Hematopoietic multipotent progenitor cell treated with erythropoietin and hydrocortisone succinate and interleukin-3 and kit ligand, for 15 days (in vitro differentiated cells): ENCODE data around the gene PECR.
"Not testable (repeated sequence)": the region's sequence is repeated elsewhere in the genome, so short reads cannot be mapped to it uniquely, and the experiment has no call there.

ENCODE experiments used
- DNase-seq: peaks from one replicate; pipeline ENCODE4 v3.0.0-alpha.2; 2015; ENCODE audit warnings: low spot score

PECR gene

DNA sequence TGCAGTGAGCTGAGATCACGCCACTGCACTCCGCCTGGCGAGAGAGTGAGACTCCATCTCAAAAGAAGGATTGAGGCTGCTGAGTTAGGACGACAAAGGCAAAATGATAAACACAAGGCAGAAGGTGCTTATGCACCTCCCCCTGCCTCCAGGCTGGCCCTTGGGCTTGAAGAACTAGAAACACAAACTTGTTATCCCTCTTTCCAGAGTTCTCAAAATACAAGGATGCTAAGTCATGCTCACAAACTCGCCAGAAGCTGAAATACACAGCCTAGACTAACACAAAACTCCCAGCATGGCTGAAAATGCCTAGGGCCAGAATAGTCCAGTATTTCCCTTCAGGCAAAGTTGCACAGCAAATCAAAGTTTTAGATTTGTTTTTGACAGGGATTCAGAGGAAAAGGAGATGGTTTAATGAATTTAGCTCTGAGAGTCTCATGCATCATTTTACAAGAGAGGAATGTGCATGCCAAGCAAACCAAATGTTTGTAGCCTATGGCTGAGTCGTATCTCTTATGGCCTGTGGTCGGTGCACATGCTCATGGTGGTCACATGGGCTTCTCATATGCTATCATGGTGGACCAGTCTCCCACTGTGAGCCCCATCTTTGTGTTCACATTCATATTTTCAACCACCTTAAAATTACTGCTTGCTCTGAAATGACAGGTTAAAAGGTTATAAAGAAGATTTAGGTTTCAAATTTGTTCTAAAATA, 52.0 kb downstream of the PECR start:
- no peak for DNase-seq

GRCh38 chr2:216024779-216025336, 56.8 kb downstream of the PECR start:
- DNase-seq = no peak

DNA sequence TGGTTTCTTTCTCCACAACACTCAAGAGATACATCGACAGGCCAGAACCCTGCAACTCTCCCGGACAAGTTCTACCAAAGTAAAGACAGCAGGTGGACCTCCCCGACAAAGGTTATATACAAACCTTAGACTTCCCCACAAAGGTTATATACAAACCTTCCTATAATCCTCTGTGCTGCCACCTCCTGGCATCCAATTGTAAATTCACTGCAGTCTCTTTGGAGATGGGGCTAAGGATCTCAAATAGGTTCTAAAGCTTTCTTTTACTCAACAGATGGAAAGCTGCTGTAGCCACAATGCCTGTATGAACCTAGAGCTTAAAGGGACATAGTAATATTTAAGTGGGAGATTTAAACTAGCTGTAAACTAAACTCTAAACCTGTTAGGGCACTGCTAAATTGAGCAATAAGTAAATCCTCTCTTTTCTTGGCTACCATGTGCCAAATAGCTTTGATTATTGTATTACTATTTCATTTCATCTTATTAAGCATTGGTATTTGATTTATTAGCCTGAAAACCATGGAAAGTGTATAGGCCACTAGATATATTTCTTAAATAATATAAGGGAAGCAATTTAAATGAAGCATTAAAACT, 58.5 kb downstream of the PECR start:
- peak; percentile 62 for DNase-seq

DNA sequence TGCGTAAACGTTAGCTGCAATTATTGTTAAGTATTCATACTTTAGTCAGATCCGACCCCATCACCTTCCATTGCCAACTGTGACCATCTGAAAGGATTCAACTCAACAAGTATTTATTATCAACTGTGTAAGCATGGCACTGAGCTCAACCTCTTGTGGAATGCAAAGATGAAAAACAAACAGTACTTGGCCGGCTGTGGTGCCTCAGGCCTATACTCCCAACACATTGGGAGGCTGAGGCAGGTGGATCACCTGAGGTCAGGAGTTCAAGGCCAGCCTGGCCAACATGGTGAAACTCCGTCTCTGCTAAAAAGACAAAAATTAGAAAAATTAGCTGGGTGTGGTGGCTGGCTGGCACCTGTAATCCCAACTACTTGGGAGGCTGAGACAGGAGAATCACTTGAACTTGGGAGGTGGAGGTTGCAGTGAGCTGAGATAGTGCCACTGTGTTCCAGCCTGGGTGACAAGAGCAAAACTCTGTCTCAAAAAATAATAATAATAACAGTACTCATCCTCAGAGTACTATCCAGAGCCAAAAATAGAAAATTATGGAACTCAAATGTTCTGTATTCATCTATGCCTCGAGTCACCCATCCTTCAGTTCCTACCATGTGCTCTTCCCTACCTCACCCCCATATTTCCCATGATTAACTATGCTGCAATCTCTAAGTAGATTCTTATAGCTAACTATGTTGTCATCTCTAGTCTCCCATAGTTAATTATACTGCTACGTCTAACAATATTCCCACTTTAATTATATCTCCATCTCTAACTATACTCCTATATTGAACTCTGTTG, 59.6 kb downstream of the PECR start:
- DNase-seq = no peak

GRCh38 chr2:216018709-216019108, 62.9 kb downstream of the PECR start:
- no peak for DNase-seq

- no peak for DNase-seq
Observed at GRCh38 chr2:216017365-216017764, 64.2 kb downstream of the PECR start.

GRCh38 chr2:216016581-216016980, 65.0 kb downstream of the PECR start:
- no peak for DNase-seq

- DNase-seq = no peak
Observed at GRCh38 chr2:216015722-216016464, 65.7 kb downstream of the PECR start.

GRCh38 chr2:216014986-216015385, 66.6 kb downstream of the PECR start:
- DNase-seq = no peak

DNA sequence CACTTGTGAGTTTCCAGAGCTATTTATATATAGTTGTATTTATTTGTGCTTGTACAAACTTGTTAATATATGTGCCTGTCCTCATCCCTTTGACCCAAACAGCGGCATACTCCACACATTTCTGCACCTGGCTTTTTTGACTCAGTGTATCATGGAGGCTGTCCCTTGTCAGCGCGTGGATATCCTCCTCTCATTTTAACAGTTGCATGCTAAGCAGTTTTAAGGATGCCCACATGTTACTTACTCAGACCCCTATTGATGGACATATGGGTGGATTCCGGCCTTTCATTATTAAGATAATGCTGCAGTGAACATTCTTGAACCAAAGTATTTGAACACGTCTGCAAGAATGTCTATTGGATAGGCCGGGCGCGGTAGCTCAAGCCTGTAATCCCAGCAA, 67.6 kb downstream of the PECR start:
- DNase-seq = no peak

- DNase-seq = peak; percentile 79
Observed at GRCh38 chr2:216013080-216013909, 68.3 kb downstream of the PECR start, which contains the start of gene MREG. TSS of gene MREG (minus strand) at chr2:216013551. CDS start at chr2:216013327, 224 bp downstream.

- no peak for DNase-seq
Observed at GRCh38 chr2:216012830-216013079, 68.9 kb downstream of the PECR start.

GRCh38 chr2:216012133-216012829, 69.3 kb downstream of the PECR start:
- DNase-seq = peak; percentile 8

DNA sequence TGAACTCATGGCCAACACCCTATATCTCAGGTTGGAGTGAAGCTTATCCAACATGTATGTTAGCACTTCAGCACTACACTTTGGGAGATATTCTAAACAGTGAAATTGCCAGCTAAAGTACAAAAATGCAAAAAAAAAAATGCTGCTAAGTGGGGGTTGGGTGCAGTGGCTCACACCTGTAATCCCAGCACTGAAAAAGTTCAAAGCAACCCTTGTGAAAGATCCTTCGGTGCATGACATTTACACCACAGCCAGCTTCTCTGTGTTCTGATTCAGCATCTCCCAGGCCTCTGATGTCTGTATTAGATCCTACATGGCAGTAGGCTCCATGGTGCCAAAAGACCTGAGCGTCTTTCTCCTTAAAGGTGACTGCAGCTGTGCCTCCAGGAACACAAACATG, 72.4 kb downstream of the PECR start:
- not testable (repeated sequence) for DNase-seq

- DNase-seq = no peak
Observed at GRCh38 chr2:216008387-216008786, 73.2 kb downstream of the PECR start.

DNA sequence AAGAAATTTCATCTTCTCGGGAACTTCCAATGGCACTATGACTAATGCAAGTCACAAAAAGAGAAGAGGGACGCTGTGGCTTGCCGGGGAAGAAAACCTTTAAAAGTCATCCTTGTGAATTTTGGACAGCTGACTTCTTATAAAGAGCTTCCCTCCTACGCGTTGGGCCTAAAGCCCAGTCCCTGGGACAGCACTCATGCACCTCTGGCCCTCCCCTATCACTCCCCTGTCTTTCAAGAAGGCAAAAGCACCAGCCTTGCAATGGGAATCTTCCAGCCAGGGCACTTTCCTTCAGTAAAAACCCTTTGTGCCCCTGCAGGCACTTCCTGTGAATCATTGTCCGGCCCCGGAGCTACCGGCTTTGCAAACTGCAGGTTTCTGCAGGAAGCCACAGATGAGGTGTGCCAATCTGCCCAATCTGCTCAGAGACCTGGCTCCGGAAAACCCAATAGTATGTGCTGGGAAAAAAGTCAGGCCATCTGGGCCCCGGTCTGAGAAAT, 75.4 kb downstream of the PECR start:
- DNase-seq = peak; percentile 25

DNA sequence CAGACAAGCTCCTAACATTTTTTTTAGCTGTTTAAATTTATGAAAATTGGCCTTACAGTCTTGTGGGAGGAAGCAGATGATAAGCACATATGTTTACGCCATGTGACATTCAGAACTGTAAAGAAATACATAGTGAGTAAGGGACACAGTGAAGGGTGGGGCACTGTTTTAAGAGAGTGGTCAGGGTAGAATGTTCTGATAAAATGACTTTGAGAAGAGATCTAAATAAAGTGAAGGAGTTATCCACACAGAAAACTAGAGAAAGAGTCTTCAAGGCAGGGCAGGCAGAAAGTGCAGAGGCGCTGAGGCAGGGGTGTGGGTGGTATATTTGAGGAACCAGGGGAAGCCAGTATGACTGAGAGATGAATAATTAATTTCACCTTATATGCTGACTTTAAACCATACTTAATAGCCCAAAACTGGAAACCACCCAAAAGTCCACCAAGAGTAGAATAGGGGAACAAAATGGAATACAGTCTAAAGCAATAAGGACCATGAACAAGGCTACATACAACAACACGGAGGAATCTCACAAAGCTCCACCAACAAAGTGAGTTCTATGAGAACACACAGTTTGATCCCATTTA, 76.8 kb downstream of the PECR start:
- DNase-seq = peak; percentile 75

- no peak for DNase-seq
Observed at GRCh38 chr2:216003876-216004696, 77.5 kb downstream of the PECR start.

DNA sequence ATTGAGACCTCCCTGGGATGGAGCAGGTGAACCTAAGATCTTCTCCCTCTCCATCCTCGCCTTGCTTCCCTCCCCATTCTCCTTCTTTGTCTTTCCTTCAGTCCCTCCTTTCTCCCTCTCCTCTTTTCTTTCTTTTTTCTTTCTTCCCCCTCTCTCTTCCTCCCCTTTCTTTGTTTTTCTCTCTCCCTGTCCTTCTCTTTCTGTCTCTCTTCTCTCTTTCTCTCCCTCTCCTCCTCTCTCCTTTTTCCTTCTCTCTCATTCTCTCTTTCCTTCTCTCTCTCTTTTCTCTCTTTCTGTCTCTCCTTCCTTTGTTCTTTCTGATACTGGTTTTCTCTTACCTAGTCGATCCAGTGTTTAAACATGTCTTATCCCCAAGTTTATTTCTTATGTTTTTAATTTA, 78.9 kb downstream of the PECR start:
- DNase-seq = no peak
